ENCODE data around the gene CDT1. TPM values are rescaled to one million over a fixed set of nuclear protein-coding genes. Genes with fewer than 3 reads are reported as not detected.

Gene CDT1
- total and polyA plus RNA-seq, 10 of the 15 experiments (the other 5 are each of a cell fraction or from before 2014, with no cell fraction given) = 0.50 to 87.6 (median 8.8) TPM

GRCh38 chr16:88778271-88778525 is 25.4 kb upstream of the CDT1 start (continued):
- TF ChIP-seq, protein P1, sequence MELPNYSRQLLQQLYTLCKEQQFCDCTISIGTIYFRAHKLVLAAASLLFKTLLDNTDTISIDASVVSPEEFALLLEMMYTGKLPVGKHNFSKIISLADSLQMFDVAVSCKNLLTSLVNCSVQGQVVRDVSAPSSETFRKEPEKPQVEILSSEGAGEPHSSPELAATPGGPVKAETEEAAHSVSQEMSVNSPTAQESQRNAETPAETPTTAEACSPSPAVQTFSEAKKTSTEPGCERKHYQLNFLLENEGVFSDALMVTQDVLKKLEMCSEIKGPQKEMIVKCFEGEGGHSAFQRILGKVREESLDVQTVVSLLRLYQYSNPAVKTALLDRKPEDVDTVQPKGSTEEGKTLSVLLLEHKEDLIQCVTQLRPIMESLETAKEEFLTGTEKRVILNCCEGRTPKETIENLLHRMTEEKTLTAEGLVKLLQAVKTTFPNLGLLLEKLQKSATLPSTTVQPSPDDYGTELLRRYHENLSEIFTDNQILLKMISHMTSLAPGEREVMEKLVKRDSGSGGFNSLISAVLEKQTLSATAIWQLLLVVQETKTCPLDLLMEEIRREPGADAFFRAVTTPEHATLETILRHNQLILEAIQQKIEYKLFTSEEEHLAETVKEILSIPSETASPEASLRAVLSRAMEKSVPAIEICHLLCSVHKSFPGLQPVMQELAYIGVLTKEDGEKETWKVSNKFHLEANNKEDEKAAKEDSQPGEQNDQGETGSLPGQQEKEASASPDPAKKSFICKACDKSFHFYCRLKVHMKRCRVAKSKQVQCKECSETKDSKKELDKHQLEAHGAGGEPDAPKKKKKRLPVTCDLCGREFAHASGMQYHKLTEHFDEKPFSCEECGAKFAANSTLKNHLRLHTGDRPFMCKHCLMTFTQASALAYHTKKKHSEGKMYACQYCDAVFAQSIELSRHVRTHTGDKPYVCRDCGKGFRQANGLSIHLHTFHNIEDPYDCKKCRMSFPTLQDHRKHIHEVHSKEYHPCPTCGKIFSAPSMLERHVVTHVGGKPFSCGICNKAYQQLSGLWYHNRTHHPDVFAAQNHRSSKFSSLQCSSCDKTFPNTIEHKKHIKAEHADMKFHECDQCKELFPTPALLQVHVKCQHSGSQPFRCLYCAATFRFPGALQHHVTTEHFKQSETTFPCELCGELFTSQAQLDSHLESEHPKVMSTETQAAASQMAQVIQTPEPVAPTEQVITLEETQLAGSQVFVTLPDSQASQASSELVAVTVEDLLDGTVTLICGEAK (IDR thresholded peaks at IDR 0.05; ENCODE audit: borderline replicate concordance) = no peak
- no peak for TF ChIP-seq FOXK2 (IDR thresholded peaks at IDR 0.05)
- no peak for TF ChIP-seq ZNF274 (IDR thresholded peaks at IDR 0.05; ENCODE audit: insufficient read depth, insufficient read length)
- TF ChIP-seq, protein P2, sequence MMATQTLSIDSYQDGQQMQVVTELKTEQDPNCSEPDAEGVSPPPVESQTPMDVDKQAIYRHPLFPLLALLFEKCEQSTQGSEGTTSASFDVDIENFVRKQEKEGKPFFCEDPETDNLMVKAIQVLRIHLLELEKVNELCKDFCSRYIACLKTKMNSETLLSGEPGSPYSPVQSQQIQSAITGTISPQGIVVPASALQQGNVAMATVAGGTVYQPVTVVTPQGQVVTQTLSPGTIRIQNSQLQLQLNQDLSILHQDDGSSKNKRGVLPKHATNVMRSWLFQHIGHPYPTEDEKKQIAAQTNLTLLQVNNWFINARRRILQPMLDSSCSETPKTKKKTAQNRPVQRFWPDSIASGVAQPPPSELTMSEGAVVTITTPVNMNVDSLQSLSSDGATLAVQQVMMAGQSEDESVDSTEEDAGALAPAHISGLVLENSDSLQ (IDR thresholded peaks at IDR 0.05) = no peak
- TF ChIP-seq JUND (IDR thresholded peaks at IDR 0.05; ENCODE audit: low read depth, low read length) = no peak
- no peak for TF ChIP-seq BRCA1 (IDR thresholded peaks at IDR 0.05; ENCODE audit: low read depth, low read length)
- TF ChIP-seq, protein P3, sequence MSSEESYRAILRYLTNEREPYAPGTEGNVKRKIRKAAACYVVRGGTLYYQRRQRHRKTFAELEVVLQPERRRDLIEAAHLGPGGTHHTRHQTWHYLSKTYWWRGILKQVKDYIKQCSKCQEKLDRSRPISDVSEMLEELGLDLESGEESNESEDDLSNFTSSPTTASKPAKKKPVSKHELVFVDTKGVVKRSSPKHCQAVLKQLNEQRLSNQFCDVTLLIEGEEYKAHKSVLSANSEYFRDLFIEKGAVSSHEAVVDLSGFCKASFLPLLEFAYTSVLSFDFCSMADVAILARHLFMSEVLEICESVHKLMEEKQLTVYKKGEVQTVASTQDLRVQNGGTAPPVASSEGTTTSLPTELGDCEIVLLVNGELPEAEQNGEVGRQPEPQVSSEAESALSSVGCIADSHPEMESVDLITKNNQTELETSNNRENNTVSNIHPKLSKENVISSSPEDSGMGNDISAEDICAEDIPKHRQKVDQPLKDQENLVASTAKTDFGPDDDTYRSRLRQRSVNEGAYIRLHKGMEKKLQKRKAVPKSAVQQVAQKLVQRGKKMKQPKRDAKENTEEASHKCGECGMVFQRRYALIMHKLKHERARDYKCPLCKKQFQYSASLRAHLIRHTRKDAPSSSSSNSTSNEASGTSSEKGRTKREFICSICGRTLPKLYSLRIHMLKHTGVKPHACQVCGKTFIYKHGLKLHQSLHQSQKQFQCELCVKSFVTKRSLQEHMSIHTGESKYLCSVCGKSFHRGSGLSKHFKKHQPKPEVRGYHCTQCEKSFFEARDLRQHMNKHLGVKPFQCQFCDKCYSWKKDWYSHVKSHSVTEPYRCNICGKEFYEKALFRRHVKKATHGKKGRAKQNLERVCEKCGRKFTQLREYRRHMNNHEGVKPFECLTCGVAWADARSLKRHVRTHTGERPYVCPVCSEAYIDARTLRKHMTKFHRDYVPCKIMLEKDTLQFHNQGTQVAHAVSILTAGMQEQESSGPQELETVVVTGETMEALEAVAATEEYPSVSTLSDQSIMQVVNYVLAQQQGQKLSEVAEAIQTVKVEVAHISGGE (CRISPR knock-in tag; IDR thresholded peaks at IDR 0.05) = no peak
- no peak for TF ChIP-seq KAT2A (conservative IDR thresholded peaks at IDR 0.05; ENCODE audit: control insufficient read depth, low read depth, low read length)
- TF ChIP-seq, protein P4, sequence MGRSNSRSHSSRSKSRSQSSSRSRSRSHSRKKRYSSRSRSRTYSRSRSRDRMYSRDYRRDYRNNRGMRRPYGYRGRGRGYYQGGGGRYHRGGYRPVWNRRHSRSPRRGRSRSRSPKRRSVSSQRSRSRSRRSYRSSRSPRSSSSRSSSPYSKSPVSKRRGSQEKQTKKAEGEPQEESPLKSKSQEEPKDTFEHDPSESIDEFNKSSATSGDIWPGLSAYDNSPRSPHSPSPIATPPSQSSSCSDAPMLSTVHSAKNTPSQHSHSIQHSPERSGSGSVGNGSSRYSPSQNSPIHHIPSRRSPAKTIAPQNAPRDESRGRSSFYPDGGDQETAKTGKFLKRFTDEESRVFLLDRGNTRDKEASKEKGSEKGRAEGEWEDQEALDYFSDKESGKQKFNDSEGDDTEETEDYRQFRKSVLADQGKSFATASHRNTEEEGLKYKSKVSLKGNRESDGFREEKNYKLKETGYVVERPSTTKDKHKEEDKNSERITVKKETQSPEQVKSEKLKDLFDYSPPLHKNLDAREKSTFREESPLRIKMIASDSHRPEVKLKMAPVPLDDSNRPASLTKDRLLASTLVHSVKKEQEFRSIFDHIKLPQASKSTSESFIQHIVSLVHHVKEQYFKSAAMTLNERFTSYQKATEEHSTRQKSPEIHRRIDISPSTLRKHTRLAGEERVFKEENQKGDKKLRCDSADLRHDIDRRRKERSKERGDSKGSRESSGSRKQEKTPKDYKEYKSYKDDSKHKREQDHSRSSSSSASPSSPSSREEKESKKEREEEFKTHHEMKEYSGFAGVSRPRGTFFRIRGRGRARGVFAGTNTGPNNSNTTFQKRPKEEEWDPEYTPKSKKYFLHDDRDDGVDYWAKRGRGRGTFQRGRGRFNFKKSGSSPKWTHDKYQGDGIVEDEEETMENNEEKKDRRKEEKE (IDR thresholded peaks at IDR 0.05) = no peak
